GM19397 (cell line): ENCODE results near the gene DNAAF8.

Experiments used
- ATAC-seq: cut with Tn5 transposase; IDR thresholded peaks from one replicate; pipeline ENCODE4 v1.9.1; 2021; ENCODE audit warnings: mild to moderate bottlenecking, moderate library complexity; ENCODE audit not compliant: unreplicated experiment

The DNAAF8 gene

GRCh38 chr16:4734063-4734729 lies at the start of gene DNAAF8, which contains the start of gene ANKS3:
Gene DNAAF8 (plus strand): TSS chr16:4734537. CDS start chr16:4736515, 1,978 bp downstream.
Gene ANKS3 (minus strand): TSS chr16:4734271. CDS start chr16:4730149, 4,122 bp downstream.
- peak; percentile 72 for ATAC-seq

GRCh38 chr16:4684763-4685162 lies 49.6 kb upstream of the DNAAF8 start:
- ATAC-seq: no peak

- no peak for ATAC-seq
Observed at GRCh38 chr16:4685292-4685691, 49.0 kb upstream of the DNAAF8 start.

- ATAC-seq: no peak
Observed at GRCh38 chr16:4685776-4686496, 48.4 kb upstream of the DNAAF8 start.

- ATAC-seq: no peak
Observed at GRCh38 chr16:4686497-4687210, 47.7 kb upstream of the DNAAF8 start.

GRCh38 chr16:4687416-4687815 lies 46.9 kb upstream of the DNAAF8 start:
- no peak for ATAC-seq

GRCh38 chr16:4687946-4688673 lies 46.2 kb upstream of the DNAAF8 start:
- ATAC-seq: no peak

GRCh38 chr16:4688674-4689045 lies 45.7 kb upstream of the DNAAF8 start:
- ATAC-seq: no peak

- no peak for ATAC-seq
Observed at GRCh38 chr16:4689091-4689671, 45.2 kb upstream of the DNAAF8 start.

- ATAC-seq: no peak
Observed at GRCh38 chr16:4689864-4690704, 44.3 kb upstream of the DNAAF8 start.

GRCh38 chr16:4690946-4691665 lies 43.2 kb upstream of the DNAAF8 start:
- no peak for ATAC-seq

GRCh38 chr16:4691666-4692412 lies 42.5 kb upstream of the DNAAF8 start:
- no peak for ATAC-seq

- peak; percentile 8 for ATAC-seq
Observed at GRCh38 chr16:4692460-4693295, 41.7 kb upstream of the DNAAF8 start.

GRCh38 chr16:4693296-4693955 lies 40.9 kb upstream of the DNAAF8 start, which contains the start of gene NUDT16L1:
Gene NUDT16L1 (plus strand): TSS chr16:4693562. CDS start chr16:4693727, 165 bp downstream.
- peak; percentile 92 for ATAC-seq

- ATAC-seq: no peak
Observed at GRCh38 chr16:4693956-4694641, 40.2 kb upstream of the DNAAF8 start.
